NK-92 (cell line): ENCODE measurements around the gene DSG2.

ENCODE experiments used
- DNase-seq: peaks from one replicate; lab custom pipeline; 2025; ENCODE audit not compliant: unreplicated experiment; lab: John Stamatoyannopoulos, UW

Gene DSG2

GRCh38 chr18:31586616-31587015 is 88.6 kb downstream of the DSG2 start:
- no peak for DNase-seq

GRCh38 chr18:31587529-31587928 is 89.6 kb downstream of the DSG2 start:
- DNase-seq: no peak

- no peak for DNase-seq
These were observed 92.6 kb downstream of the DSG2 start for GRCh38 chr18:31590570-31590969.

GRCh38 chr18:31591113-31591512 is 93.1 kb downstream of the DSG2 start:
- DNase-seq: no peak

- no peak for DNase-seq
These were observed 93.7 kb downstream of the DSG2 start, which contains the start of gene TTR for GRCh38 chr18:31591628-31592027. Gene TTR (plus strand): TSS chr18:31591877. CDS start chr18:31591903, 26 bp downstream.

GRCh38 chr18:31592506-31593157 is 94.7 kb downstream of the DSG2 start:
- DNase-seq: no peak

GRCh38 chr18:31595121-31595771 is 97.3 kb downstream of the DSG2 start:
- DNase-seq: no peak

- no peak for DNase-seq
These were observed 98.3 kb downstream of the DSG2 start for GRCh38 chr18:31596081-31596872.

- no peak for DNase-seq
These were observed 100.2 kb downstream of the DSG2 start for GRCh38 chr18:31598021-31598805.
